ENCODE measurements around the gene CHRNA5.

CHRNA5 gene

DNA sequence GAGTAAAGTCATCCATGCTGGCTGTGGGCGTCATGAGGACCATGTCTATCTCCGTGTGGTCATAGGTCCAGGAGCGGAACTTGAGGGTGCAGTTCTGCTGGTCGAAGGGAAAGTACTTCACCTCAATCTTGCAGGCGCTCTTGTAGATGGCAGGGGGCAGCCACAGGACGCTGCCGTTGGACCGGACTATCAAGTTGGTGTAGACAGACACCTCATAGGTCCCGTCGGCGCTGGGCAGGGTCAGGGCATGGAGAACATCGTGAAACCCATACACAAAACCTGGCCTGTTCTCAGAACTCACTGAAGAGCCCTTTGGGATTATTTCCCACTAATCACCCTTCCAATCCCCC lies 64.4 kb downstream of the CHRNA5 start:
- no peak overlapping the region for H3K14ac ChIP-seq (ENCODE audit: low read length in 2 of 2)
- H2BK12ac ChIP-seq (ENCODE audit: low read length in 2 of 2): no peak overlapping the region
- no peak overlapping the region for H3K4me3 ChIP-seq (ENCODE audit: insufficient read depth in 1 of 2, low read depth in 1 of 2, low read length in 2 of 2)
- no peaks in the 10 kb centered on the region for H3K36me3 ChIP-seq (ENCODE audit: control insufficient read depth in 1 of 2, insufficient read depth in 2 of 2, low read depth in 1 of 2, low read length in 2 of 2)
- H3K18ac ChIP-seq (ENCODE audit: low read depth in 1 of 2, low read length in 2 of 2): no peak overlapping the region
- no peak overlapping the region for H3K23ac ChIP-seq (ENCODE audit: low read length in 2 of 2)
- H4K8ac ChIP-seq (ENCODE audit: low read length): no peak overlapping the region
- H3K27ac ChIP-seq (ENCODE audit: low read length, poor library complexity, severe bottlenecking): no peak overlapping the region
- H4K91ac ChIP-seq (ENCODE audit: low read length): no peak overlapping the region
- no peaks in the 10 kb centered on the region for H3K4me1 ChIP-seq (ENCODE audit: control insufficient read depth, insufficient read depth, low read depth, low read length)
- peaks cover 43 to 82% of the 10 kb centered on the region in 2 experiments for H3K27me3 ChIP-seq (ENCODE audit: control insufficient read depth in 1 of 2, insufficient read depth in 1 of 2, low read length in 2 of 2)
- H3K9ac ChIP-seq (ENCODE audit: low read length): no peak overlapping the region
- no peak overlapping the region for H3K4me2 ChIP-seq (ENCODE audit: low read length, poor library complexity, severe bottlenecking)
- no peak overlapping the region for H2AFZ ChIP-seq (ENCODE audit: low read depth, low read length)
- no peaks in the 10 kb centered on the region for H3K79me1 ChIP-seq (replicated peaks; ENCODE audit: low read length, poor library complexity, severe bottlenecking)
- peaks cover 15% of the 10 kb centered on the region for H3K9me3 ChIP-seq (ENCODE audit: control insufficient read depth, low read length)
- 93% methylated on average over 12 of the region's 12 CpGs for WGBS
- H3K4ac ChIP-seq (ENCODE audit: low read depth in 1 of 2, low read length in 2 of 2): no peak overlapping the region
- no peak overlapping the region for H2AK5ac ChIP-seq (ENCODE audit: low read length, severe bottlenecking)
- no peak for DNase-seq
- no peak overlapping the region for H2BK5ac ChIP-seq (ENCODE audit: low read depth, low read length, poor library complexity, severe bottlenecking)
- no peak overlapping the region for H2BK15ac ChIP-seq (ENCODE audit: low read depth, poor library complexity, severe bottlenecking)
- H2BK120ac ChIP-seq (ENCODE audit: low read depth, low read length): no peak overlapping the region

DNA sequence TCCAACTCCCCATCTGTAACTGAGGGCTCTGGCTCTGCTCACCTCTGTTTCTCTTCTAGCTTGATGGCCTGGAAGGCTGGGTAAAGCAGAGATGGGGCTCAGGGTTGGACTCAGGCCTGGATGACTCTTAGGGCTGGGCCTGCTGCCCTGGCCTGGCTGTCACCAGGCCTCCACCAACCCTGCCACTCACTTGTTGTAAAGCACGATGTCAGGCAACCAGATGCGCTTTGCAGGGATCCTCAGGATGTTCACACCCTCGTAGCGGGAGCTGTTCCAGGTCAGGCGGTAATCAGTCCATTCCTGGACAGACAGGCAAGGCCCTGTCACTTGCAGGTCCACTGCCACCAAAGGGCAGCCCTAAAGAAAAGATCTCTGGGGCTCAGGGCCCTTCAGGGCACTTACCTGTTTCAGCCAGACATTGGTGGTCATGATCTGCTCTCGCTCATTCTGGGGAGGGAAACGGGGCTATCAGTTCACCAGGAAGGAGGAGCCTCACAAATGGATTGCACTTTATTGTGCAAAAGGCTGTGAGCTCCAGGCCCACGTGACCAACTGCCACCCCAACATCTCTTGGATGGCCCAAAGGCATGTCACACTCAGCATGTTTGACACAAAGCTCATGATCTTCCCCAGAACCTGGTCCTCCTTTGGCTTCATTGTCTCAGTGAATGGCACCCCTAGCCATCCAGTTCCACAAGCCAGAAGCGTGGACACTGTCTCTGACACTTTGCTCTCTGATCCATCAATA lies 65.7 kb downstream of the CHRNA5 start:
- Histone ChIP-seq H3K18ac (ENCODE audit: low read depth in 1 of 2, low read length in 2 of 2) (no peak overlapping the region), H3K14ac (ENCODE audit: low read length in 2 of 2) (no peak overlapping the region), H3K79me1 (replicated peaks; ENCODE audit: low read length, poor library complexity, severe bottlenecking) (no peaks in the 10 kb centered on the region), H3K9me3 (ENCODE audit: control insufficient read depth, low read length) (peaks cover 15% of the 10 kb centered on the region), H2BK15ac (ENCODE audit: low read depth, poor library complexity, severe bottlenecking) (no peak overlapping the region), H3K4me1 (ENCODE audit: control insufficient read depth, insufficient read depth, low read depth, low read length) (no peaks in the 10 kb centered on the region), H2BK5ac (ENCODE audit: low read depth, low read length, poor library complexity, severe bottlenecking) (no peak overlapping the region), H2AFZ (ENCODE audit: low read depth, low read length) (no peak overlapping the region), H3K9ac (ENCODE audit: low read length) (no peak overlapping the region), H3K4me3 (ENCODE audit: insufficient read depth in 1 of 2, low read depth in 1 of 2, low read length in 2 of 2) (no peak overlapping the region), H4K8ac (ENCODE audit: low read length) (no peak overlapping the region), H4K91ac (ENCODE audit: low read length) (no peak overlapping the region), H2BK120ac (ENCODE audit: low read depth, low read length) (no peak overlapping the region), H3K27me3 (ENCODE audit: control insufficient read depth in 1 of 2, insufficient read depth in 1 of 2, low read length in 2 of 2) (peaks cover 32 to 76% of the 10 kb centered on the region in 2 experiments), H2AK5ac (ENCODE audit: low read length, severe bottlenecking) (no peak overlapping the region), H3K4ac (ENCODE audit: low read depth in 1 of 2, low read length in 2 of 2) (no peak overlapping the region), H3K36me3 (ENCODE audit: control insufficient read depth in 1 of 2, insufficient read depth in 2 of 2, low read depth in 1 of 2, low read length in 2 of 2) (no peaks in the 10 kb centered on the region), H3K27ac (ENCODE audit: low read length, poor library complexity, severe bottlenecking) (no peak overlapping the region), H2BK12ac (ENCODE audit: low read length in 2 of 2) (no peak overlapping the region), H3K23ac (ENCODE audit: low read length in 2 of 2) (no peak overlapping the region), H3K4me2 (ENCODE audit: low read length, poor library complexity, severe bottlenecking) (no peak overlapping the region)
- 75% methylated on average over 9 of the region's 9 CpGs for WGBS
- DNase-seq: no peak

DNA sequence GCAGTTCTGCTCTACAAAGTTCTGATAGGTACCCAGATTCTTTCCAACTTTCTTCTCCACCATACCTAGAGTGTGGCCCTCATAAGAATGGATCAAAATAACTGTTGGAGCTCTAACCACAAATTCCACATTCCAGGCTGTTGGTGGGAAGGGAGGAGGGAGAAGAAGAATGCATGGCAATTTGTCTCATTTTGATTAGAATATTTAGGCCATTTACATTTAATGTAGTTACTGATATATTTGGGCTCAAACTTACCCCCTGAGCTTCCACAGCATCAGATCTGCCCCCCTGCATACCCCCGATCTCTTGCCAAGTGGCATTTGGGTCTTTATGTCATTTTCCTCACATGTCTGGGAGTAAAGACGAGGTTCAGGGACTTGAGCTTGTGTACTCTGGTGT lies 68.0 kb downstream of the CHRNA5 start:
- Histone ChIP-seq H3K4me1 (ENCODE audit: control insufficient read depth, insufficient read depth, low read depth, low read length) (no peaks in the 10 kb centered on the region), H2BK120ac (ENCODE audit: low read depth, low read length) (no peak overlapping the region), H3K4ac (ENCODE audit: low read depth in 1 of 2, low read length in 2 of 2) (no peak overlapping the region), H2AFZ (ENCODE audit: low read depth, low read length) (no peak overlapping the region), H3K27me3 (ENCODE audit: control insufficient read depth in 1 of 2, insufficient read depth in 1 of 2, low read length in 2 of 2) (peaks cover 30 to 74% of the 10 kb centered on the region in 2 experiments), H2BK5ac (ENCODE audit: low read depth, low read length, poor library complexity, severe bottlenecking) (no peak overlapping the region), H2BK15ac (ENCODE audit: low read depth, poor library complexity, severe bottlenecking) (no peak overlapping the region), H3K18ac (ENCODE audit: low read depth in 1 of 2, low read length in 2 of 2) (no peak overlapping the region), H4K91ac (ENCODE audit: low read length) (no peak overlapping the region), H3K4me2 (ENCODE audit: low read length, poor library complexity, severe bottlenecking) (no peak overlapping the region), H3K9me3 (ENCODE audit: control insufficient read depth, low read length) (peaks cover 15% of the 10 kb centered on the region), H3K14ac (ENCODE audit: low read length in 2 of 2) (no peak overlapping the region), H3K79me1 (replicated peaks; ENCODE audit: low read length, poor library complexity, severe bottlenecking) (no peaks in the 10 kb centered on the region), H2BK12ac (ENCODE audit: low read length in 2 of 2) (no peak overlapping the region), H3K9ac (ENCODE audit: low read length) (no peak overlapping the region), H3K23ac (ENCODE audit: low read length in 2 of 2) (no peak overlapping the region), H2AK5ac (ENCODE audit: low read length, severe bottlenecking) (no peak overlapping the region), H3K36me3 (ENCODE audit: control insufficient read depth in 1 of 2, insufficient read depth in 2 of 2, low read depth in 1 of 2, low read length in 2 of 2) (no peaks in the 10 kb centered on the region), H3K27ac (ENCODE audit: low read length, poor library complexity, severe bottlenecking) (no peak overlapping the region), H3K4me3 (ENCODE audit: insufficient read depth in 1 of 2, low read depth in 1 of 2, low read length in 2 of 2) (no peak overlapping the region), H4K8ac (ENCODE audit: low read length) (no peak overlapping the region)
- 87% methylated on average over 2 of the region's 2 CpGs for WGBS
- DNase-seq: no peak

DNA sequence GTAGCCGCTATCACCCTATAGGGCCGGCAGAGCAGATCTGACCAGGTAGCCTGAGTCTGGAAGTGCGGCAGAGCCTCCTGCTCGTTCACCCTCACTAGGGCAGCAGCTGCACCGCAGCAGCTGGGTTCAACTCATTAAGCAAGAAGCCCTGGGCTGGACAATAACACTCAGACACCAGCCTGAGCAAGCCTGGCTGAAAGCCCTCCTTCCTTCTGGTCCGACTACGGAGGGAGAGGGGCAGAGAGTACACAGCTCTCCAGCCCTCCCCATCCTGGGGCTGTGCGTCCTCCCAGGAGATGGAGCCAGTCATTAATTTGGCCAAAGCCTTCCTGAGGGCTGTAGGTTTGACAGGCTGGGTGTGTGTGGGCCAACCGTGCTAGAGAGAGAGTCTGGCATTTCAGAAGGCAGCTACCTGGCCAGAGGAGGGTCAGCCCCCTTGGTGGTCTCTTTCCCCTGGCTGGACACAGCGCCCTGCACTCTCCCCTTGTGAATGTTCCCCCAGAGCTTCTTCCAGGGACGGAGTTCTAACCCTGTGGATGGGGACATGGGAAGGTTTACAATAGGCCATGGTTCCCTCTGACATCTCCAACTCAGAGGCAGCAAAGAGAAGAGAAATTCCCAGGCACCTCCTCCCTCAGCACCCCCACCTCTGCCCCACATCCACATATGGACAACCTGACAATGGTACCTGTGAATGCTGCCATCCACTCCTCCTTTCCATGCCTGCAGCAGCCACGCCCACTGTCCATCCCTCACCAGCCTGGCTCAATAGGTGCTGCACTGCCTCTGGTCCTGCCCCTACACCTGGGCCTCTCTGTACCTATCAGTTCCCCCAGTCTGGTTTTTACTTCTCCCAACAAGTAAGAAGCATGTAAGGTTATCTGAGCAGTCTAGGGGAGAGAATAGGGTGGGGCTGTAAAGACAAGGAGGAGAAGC lies 69.2 kb downstream of the CHRNA5 start:
- H2BK12ac ChIP-seq (ENCODE audit: low read length in 2 of 2): no peak overlapping the region
- H3K4me1 ChIP-seq (ENCODE audit: control insufficient read depth, insufficient read depth, low read depth, low read length): no peaks in the 10 kb centered on the region
- no peak overlapping the region for H3K4ac ChIP-seq (ENCODE audit: low read depth in 1 of 2, low read length in 2 of 2)
- no peak overlapping the region for H4K8ac ChIP-seq (ENCODE audit: low read length)
- no peak overlapping the region for H3K14ac ChIP-seq (ENCODE audit: low read length in 2 of 2)
- H2BK15ac ChIP-seq (ENCODE audit: low read depth, poor library complexity, severe bottlenecking): no peak overlapping the region
- no peak overlapping the region for H3K27ac ChIP-seq (ENCODE audit: low read length, poor library complexity, severe bottlenecking)
- no peak overlapping the region for H2AK5ac ChIP-seq (ENCODE audit: low read length, severe bottlenecking)
- H3K36me3 ChIP-seq (ENCODE audit: control insufficient read depth in 1 of 2, insufficient read depth in 2 of 2, low read depth in 1 of 2, low read length in 2 of 2): no peaks in the 10 kb centered on the region
- no peak overlapping the region for H3K4me2 ChIP-seq (ENCODE audit: low read length, poor library complexity, severe bottlenecking)
- 83% methylated on average over 11 of the region's 12 CpGs for WGBS
- H3K23ac ChIP-seq (ENCODE audit: low read length in 2 of 2): no peak overlapping the region
- no peak overlapping the region for H3K18ac ChIP-seq (ENCODE audit: low read depth in 1 of 2, low read length in 2 of 2)
- peaks cover 19 to 64% of the 10 kb centered on the region in 2 experiments for H3K27me3 ChIP-seq (ENCODE audit: control insufficient read depth in 1 of 2, insufficient read depth in 1 of 2, low read length in 2 of 2)
- H2BK120ac ChIP-seq (ENCODE audit: low read depth, low read length): no peak overlapping the region
- no peak overlapping the region for H3K4me3 ChIP-seq (ENCODE audit: insufficient read depth in 1 of 2, low read depth in 1 of 2, low read length in 2 of 2)
- H3K9ac ChIP-seq (ENCODE audit: low read length): no peak overlapping the region
- no peaks in the 10 kb centered on the region for H3K79me1 ChIP-seq (replicated peaks; ENCODE audit: low read length, poor library complexity, severe bottlenecking)
- no peak overlapping the region for H4K91ac ChIP-seq (ENCODE audit: low read length)
- no peak for DNase-seq
- peaks cover 15% of the 10 kb centered on the region for H3K9me3 ChIP-seq (ENCODE audit: control insufficient read depth, low read length)
- H2AFZ ChIP-seq (ENCODE audit: low read depth, low read length): no peak overlapping the region
- H2BK5ac ChIP-seq (ENCODE audit: low read depth, low read length, poor library complexity, severe bottlenecking): no peak overlapping the region

Data from mesenchymal stem cell (in vitro differentiated cells and primary cell).